GM12865 (cell line): ENCODE measurements around the gene RGS6.

Experiments used
- DNase-seq: peaks from one replicate; pipeline ENCODE4 v3.0.0; 2010; ENCODE audit warnings: low read depth
- H3K4me3 ChIP-seq: 2 replicates; pipeline ENCODE4 v1.5.1; 2011; ENCODE audit warnings: mild to moderate bottlenecking, low read depth, low read length, control low read depth
- CTCF ChIP-seq: IDR thresholded peaks from 2 replicates; pipeline ENCODE4 v1.5.1; 2011; ENCODE audit warnings: low read length, control low read depth, low read depth, inconsistent platforms; ENCODE audit not compliant: insufficient read depth; ENCODE audit errors: missing control alignments

Gene RGS6

GRCh38 chr14:72262771-72263170, 330.5 kb downstream of the RGS6 start:
- no peak overlapping the region for H3K4me3 ChIP-seq
- no peak for DNase-seq
- no peak for TF ChIP-seq CTCF

- H3K4me3 ChIP-seq, result no peak overlapping the region
- no peak for TF ChIP-seq CTCF
- DNase-seq, result no peak
Measured at GRCh38 chr14:72264716-72265115, 332.5 kb downstream of the RGS6 start.

GRCh38 chr14:72270147-72270727, 338.0 kb downstream of the RGS6 start:
- no peak for TF ChIP-seq CTCF
- DNase-seq, result no peak
- no peak overlapping the region for H3K4me3 ChIP-seq

- DNase-seq, result no peak
- no peak overlapping the region for H3K4me3 ChIP-seq
- no peak for TF ChIP-seq CTCF
Measured at GRCh38 chr14:72270749-72271148, 338.5 kb downstream of the RGS6 start.

GRCh38 chr14:72275242-72275641, 343.0 kb downstream of the RGS6 start:
- TF ChIP-seq CTCF, result no peak
- no peak overlapping the region for H3K4me3 ChIP-seq
- DNase-seq, result peak; percentile 5

GRCh38 chr14:72278316-72278715, 346.1 kb downstream of the RGS6 start:
- DNase-seq, result no peak
- no peak overlapping the region for H3K4me3 ChIP-seq
- no peak for TF ChIP-seq CTCF

- DNase-seq, result no peak
- TF ChIP-seq CTCF, result no peak
- no peak overlapping the region for H3K4me3 ChIP-seq
Measured at GRCh38 chr14:72284176-72284575, 351.9 kb downstream of the RGS6 start.
